HepG2 (cell line): ENCODE measurements around the gene OAS2. TPM values are rescaled to one million over a fixed set of nuclear protein-coding genes. Genes with fewer than 3 reads are reported as not detected.
A peak's percentile ranks its signal among the peaks of the same experiment; 100 is the strongest.

ENCODE experiments used
- AGO2 ChIP-seq: fragments of 200-400 bp; formaldehyde crosslinking; optimal IDR thresholded peaks from 2 replicates; pipeline ENCODE3; 2017; ENCODE audit warnings: mild to moderate bottlenecking, low read depth, low read length, moderate library complexity
- ELF1 ChIP-seq: sonication (generic); formaldehyde crosslinking; IDR thresholded peaks from 2 replicates; pipeline ENCODE4 v1.4.0; 2020; ENCODE audit warnings: missing genetic modification reagents
- ESRRA ChIP-seq: sonication (generic); formaldehyde crosslinking; IDR thresholded peaks from 2 replicates; pipeline ENCODE4 v1.5.1; 2020; ENCODE audit warnings: mild to moderate bottlenecking, low read depth, missing genetic modification reagents
- HOXD1 ChIP-seq: sonication (generic); formaldehyde crosslinking; IDR thresholded peaks from 2 replicates; pipeline ENCODE4 v1.5.0; 2020; ENCODE audit warnings: missing genetic modification reagents
- IRX3 ChIP-seq: sonication (generic); formaldehyde crosslinking; IDR thresholded peaks from 2 replicates; pipeline ENCODE4 v1.8.1; 2023; ENCODE audit warnings: mild to moderate bottlenecking, low read depth, missing genetic modification reagents, borderline replicate concordance
- MAFK ChIP-seq, 2 experiments: IDR thresholded peaks in 1 of 2; conservative IDR thresholded peaks in 1 of 2; 2 replicates each; pipeline ENCODE4 v1.6.1; 2011; ENCODE audit warnings: improper control_type of control experiment in 2 of 2, low read length in 2 of 2
- NFKB2 ChIP-seq: sonication (generic); formaldehyde crosslinking; IDR thresholded peaks from 2 replicates; pipeline ENCODE4 v1.4.0; 2020; ENCODE audit warnings: missing genetic modification reagents, borderline replicate concordance
- ZFP36L2 ChIP-seq: sonication (generic); formaldehyde crosslinking; IDR thresholded peaks from 2 replicates; pipeline ENCODE4 v1.4.0; 2020; ENCODE audit warnings: missing genetic modification reagents
- ZNF234 ChIP-seq: sonication (generic); formaldehyde crosslinking; conservative IDR thresholded peaks from 2 replicates; pipeline ENCODE4 v1.5.1; 2020; ENCODE audit warnings: mild to moderate bottlenecking, missing genetic modification reagents
- ZNF337 ChIP-seq: sonication (generic); formaldehyde crosslinking; IDR thresholded peaks from 2 replicates; pipeline ENCODE4 v1.5.1; 2020; ENCODE audit warnings: missing genetic modification reagents, low read depth, mild to moderate bottlenecking, borderline replicate concordance
- ZNF552 ChIP-seq: sonication (generic); formaldehyde crosslinking; IDR thresholded peaks from 2 replicates; pipeline ENCODE4 v1.9.0; 2022; ENCODE audit warnings: missing genetic modification reagents, mild to moderate bottlenecking, borderline replicate concordance
- ZNF777 ChIP-seq: sonication (generic); formaldehyde crosslinking; IDR thresholded peaks from 2 replicates; pipeline ENCODE4 v1.4.0; 2020; ENCODE audit warnings: missing genetic modification reagents
- ZNF790 ChIP-seq: sonication (generic); formaldehyde crosslinking; IDR thresholded peaks from 2 replicates; pipeline ENCODE4 v1.8.0; 2022; ENCODE audit warnings: missing genetic modification reagents, mild to moderate bottlenecking, borderline replicate concordance
- polyA plus RNA-seq, 8 experiments: library from polyadenylated mRNA; depleted of rRNA in 3 of 8; stranded (reverse) in 7 of 8; unstranded in 1 of 8; fragments of >200 nt; fragmentation: Illumina TruSeq in 4 of 8; extraction: Trizol in 4 of 8; gene quantifications; 2 replicates each; pipeline versions ENCODE4 v1.2.1 to v1.2.3, GENCODE V29; 2011 to 2016; ENCODE audit warnings: low read depth in 4 of 8, missing spikeins in 1 of 8, mixed read lengths in 1 of 8; ENCODE audit not compliant: insufficient read depth in 1 of 8
- total RNA-seq, 5 experiments: library from RNA; depleted of rRNA; stranded (reverse); fragments of >200 nt; fragmentation: Illumina TruSeq; extraction: Trizol; gene quantifications; 2 replicates each; pipeline ENCODE4 v1.2.3, GENCODE V29; 2016; ENCODE audit warnings: low read depth in 1 of 5
- TF ChIP-seq, protein P1 (sequence below), 2 experiments: sonication (generic) in 1 of 2; formaldehyde crosslinking in 1 of 2; IDR thresholded peaks; 2 replicates each; pipeline versions ENCODE4 v1.4.0 to v1.6.1; 2016 to 2020; ENCODE audit warnings: borderline replicate concordance in 1 of 2, low read depth in 1 of 2, mild to moderate bottlenecking in 1 of 2, missing genetic modification reagents in 1 of 2
- TF ChIP-seq, protein P2 (sequence below): sonication (generic); formaldehyde crosslinking; IDR thresholded peaks from 2 replicates; pipeline ENCODE4 v1.4.0; 2020; ENCODE audit warnings: missing genetic modification reagents, borderline replicate concordance
- TF ChIP-seq, protein P3 (sequence below): sonication (generic); formaldehyde crosslinking; IDR thresholded peaks from 2 replicates; pipeline ENCODE4 v1.9.0; 2021; ENCODE audit warnings: missing genetic modification reagents, mild to moderate bottlenecking, borderline replicate concordance
- TF ChIP-seq, protein P4 (sequence below): sonication (generic); formaldehyde crosslinking; IDR thresholded peaks from 2 replicates; pipeline ENCODE4 v1.8.1; 2023; ENCODE audit warnings: missing genetic modification reagents, mild to moderate bottlenecking, borderline replicate concordance

OAS2 gene
- total and polyA plus RNA-seq, 2 of the 13 experiments (the other 11 are each of a cell fraction or from before 2014, with no cell fraction given), result 0.05 to 0.24 TPM

DNA sequence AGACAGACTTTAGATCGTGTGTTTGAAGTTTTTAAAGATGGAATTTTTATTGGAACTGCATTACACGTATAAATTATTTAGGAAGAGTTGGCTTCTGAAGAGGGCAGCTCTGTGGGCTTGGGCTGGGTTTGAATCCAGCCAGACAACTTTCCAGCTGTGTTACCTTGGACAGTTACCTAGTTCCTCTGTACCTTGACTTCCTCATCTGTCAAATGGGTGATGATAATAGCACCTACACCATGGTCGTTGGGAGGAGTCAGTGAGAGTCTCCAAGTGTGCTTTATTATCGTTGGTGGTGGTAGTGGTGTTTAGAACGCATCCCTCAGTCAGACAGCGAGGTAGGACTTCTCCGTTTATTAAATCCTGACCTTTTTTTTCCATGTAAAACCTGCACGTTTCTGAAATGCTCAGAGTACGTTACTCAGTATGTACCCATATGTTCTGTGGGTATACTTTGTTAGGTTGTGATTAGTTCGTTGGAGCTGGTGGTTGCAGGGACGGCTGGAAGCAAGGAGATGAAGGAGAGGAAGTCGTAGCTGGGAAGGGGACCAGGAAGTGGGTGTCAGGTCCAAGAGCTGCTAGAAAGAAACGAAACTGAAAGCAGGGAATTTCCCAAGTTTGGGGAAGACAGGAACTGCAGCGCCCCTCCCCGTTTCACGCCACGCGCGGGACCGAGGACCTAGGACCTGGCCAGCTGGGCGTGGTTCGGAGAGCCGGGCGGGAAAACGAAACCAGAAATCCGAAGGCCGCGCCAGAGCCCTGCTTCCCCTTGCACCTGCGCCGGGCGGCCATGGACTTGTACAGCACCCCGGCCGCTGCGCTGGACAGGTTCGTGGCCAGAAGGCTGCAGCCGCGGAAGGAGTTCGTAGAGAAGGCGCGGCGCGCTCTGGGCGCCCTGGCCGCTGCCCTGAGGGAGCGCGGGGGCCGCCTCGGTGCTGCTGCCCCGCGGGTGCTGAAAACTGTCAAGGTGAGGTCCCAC lies 40.3 kb upstream of the OAS2 start, which contains the start of gene OAS3 (continued):
- TF ChIP-seq, protein P1, sequence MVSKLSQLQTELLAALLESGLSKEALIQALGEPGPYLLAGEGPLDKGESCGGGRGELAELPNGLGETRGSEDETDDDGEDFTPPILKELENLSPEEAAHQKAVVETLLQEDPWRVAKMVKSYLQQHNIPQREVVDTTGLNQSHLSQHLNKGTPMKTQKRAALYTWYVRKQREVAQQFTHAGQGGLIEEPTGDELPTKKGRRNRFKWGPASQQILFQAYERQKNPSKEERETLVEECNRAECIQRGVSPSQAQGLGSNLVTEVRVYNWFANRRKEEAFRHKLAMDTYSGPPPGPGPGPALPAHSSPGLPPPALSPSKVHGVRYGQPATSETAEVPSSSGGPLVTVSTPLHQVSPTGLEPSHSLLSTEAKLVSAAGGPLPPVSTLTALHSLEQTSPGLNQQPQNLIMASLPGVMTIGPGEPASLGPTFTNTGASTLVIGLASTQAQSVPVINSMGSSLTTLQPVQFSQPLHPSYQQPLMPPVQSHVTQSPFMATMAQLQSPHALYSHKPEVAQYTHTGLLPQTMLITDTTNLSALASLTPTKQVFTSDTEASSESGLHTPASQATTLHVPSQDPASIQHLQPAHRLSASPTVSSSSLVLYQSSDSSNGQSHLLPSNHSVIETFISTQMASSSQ (IDR thresholded peaks at IDR 0.05; ENCODE audit: low read depth), result no peak
- TF ChIP-seq, protein P1 (CRISPR knock-in tag; IDR thresholded peaks at IDR 0.05; ENCODE audit: borderline replicate concordance), result no peak
- TF ChIP-seq ZNF790 (CRISPR knock-in tag) (no peak), ZNF337 (no peak), AGO2 (peak; percentile 27), HOXD1 (peak; percentile 66; the same call in 1 of the 2 replicates), ELF1 (CRISPR knock-in tag) (peak; percentile 92), ZNF234 (no peak), ZNF552 (no peak), NFKB2 (peak; percentile 43; the same call in 1 of the 2 replicates), ZNF777 (peak; percentile 48; the same call in 1 of the 2 replicates), MAFK (conservative IDR thresholded peaks at IDR 0.05 in 1 of 2, IDR thresholded peaks at IDR 0.05 in 1 of 2; ENCODE audit: low read length in 2 of 2) (no peak), ESRRA (CRISPR knock-in tag) (peak; percentile 74; the same call in 1 of the 2 replicates), IRX3 (no peak), ZFP36L2 (CRISPR knock-in tag) (no peak)
- TF ChIP-seq, protein P2, sequence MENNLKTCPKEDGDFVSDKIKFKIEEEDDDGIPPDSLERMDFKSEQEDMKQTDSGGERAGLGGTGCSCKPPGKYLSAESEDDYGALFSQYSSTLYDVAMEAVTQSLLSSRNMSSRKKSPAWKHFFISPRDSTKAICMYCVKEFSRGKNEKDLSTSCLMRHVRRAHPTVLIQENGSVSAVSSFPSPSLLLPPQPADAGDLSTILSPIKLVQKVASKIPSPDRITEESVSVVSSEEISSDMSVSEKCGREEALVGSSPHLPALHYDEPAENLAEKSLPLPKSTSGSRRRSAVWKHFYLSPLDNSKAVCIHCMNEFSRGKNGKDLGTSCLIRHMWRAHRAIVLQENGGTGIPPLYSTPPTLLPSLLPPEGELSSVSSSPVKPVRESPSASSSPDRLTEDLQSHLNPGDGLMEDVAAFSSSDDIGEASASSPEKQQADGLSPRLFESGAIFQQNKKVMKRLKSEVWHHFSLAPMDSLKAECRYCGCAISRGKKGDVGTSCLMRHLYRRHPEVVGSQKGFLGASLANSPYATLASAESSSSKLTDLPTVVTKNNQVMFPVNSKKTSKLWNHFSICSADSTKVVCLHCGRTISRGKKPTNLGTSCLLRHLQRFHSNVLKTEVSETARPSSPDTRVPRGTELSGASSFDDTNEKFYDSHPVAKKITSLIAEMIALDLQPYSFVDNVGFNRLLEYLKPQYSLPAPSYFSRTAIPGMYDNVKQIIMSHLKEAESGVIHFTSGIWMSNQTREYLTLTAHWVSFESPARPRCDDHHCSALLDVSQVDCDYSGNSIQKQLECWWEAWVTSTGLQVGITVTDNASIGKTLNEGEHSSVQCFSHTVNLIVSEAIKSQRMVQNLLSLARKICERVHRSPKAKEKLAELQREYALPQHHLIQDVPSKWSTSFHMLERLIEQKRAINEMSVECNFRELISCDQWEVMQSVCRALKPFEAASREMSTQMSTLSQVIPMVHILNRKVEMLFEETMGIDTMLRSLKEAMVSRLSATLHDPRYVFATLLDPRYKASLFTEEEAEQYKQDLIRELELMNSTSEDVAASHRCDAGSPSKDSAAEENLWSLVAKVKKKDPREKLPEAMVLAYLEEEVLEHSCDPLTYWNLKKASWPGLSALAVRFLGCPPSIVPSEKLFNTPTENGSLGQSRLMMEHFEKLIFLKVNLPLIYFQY (CRISPR knock-in tag), result no peak
- TF ChIP-seq, protein P3, sequence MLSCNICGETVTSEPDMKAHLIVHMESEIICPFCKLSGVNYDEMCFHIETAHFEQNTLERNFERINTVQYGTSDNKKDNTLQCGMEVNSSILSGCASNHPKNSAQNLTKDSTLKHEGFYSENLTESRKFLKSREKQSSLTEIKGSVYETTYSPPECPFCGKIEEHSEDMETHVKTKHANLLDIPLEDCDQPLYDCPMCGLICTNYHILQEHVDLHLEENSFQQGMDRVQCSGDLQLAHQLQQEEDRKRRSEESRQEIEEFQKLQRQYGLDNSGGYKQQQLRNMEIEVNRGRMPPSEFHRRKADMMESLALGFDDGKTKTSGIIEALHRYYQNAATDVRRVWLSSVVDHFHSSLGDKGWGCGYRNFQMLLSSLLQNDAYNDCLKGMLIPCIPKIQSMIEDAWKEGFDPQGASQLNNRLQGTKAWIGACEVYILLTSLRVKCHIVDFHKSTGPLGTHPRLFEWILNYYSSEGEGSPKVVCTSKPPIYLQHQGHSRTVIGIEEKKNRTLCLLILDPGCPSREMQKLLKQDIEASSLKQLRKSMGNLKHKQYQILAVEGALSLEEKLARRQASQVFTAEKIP (CRISPR knock-in tag), result no peak
- TF ChIP-seq, protein P4, sequence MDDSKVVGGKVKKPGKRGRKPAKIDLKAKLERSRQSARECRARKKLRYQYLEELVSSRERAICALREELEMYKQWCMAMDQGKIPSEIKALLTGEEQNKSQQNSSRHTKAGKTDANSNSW (CRISPR knock-in tag), result peak; percentile 30; the same call in 1 of the 2 replicates
